HL-60 (cell line): Measurements from ENCODE around the gene C12orf75.

Source experiments
- CTCF ChIP-seq: IDR thresholded peaks from one replicate; pipeline ENCODE4 v1.5.1; 2011; ENCODE audit warnings: low read length, control low read depth, inconsistent platforms; ENCODE audit not compliant: insufficient read depth
- POLR2AphosphoS5 ChIP-seq: IDR thresholded peaks from 2 replicates; pipeline ENCODE4 v1.6.1; 2012; ENCODE audit warnings: low read depth
- REST ChIP-seq: IDR thresholded peaks from 2 replicates; pipeline ENCODE4 v1.6.1; 2012; ENCODE audit warnings: low read depth; ENCODE audit not compliant: insufficient replicate concordance

- TF ChIP-seq CTCF, result no peak
- TF ChIP-seq POLR2AphosphoS5, result no peak
- TF ChIP-seq REST, result no peak
Observed at GRCh38 chr12:105351523-105351922, 21.0 kb downstream of the C12orf75 start.
